CD4-positive, alpha-beta T cell (primary cell): ENCODE measurements around the gene PHF21B. TPM values are rescaled to one million over a fixed set of nuclear protein-coding genes. Genes with fewer than 3 reads are reported as not detected.

Experiments
- ATAC-seq: fragments of 200-7000 bp; cut with Tn5 transposase; one replicate; pipeline ENCODE4 v1.10.0; 2022; ENCODE audit warnings: mild to moderate bottlenecking; ENCODE audit not compliant: poor library complexity
- CTCF ChIA-PET: fragments of 350-600 bp; sonication (Branson Sonifier 250); formaldehyde crosslinking; loops from one replicate; lab custom pipeline; 2021; ENCODE audit warnings: antibody characterized with exemption, inconsistent platforms; lab: Charles Lee
- POLR2A ChIA-PET: fragments of 350-600 bp; sonication (Branson Sonifier 250); formaldehyde crosslinking; loops from one replicate; lab custom pipeline; 2021; ENCODE audit warnings: antibody characterized with exemption, inconsistent platforms; lab: Charles Lee
- DNase-seq, 14 experiments: peaks; one replicate each; pipeline ENCODE4 v3.0.0-alpha.2; 2013 to 2020; ENCODE audit warnings: mixed read lengths in 2 of 14
- H3K27ac ChIP-seq, 2 donors: one replicate each; pipeline versions ENCODE4 v1.5.1 to v1.7.0; 2013; ENCODE audit warnings: low read length in 2 of 2, low read depth in 1 of 2, mild to moderate bottlenecking in 1 of 2
- H3K27me3 ChIP-seq, 2 experiments: 1 replicate in 1 of 2; 2 replicates in 1 of 2; pipeline versions ENCODE4 v1.6.1 to v1.7.0; 2013; ENCODE audit warnings: low read length in 2 of 2, control low read depth in 1 of 2, mild to moderate bottlenecking in 1 of 2, moderate library complexity in 1 of 2; ENCODE audit not compliant: insufficient read depth in 2 of 2, control insufficient read depth in 1 of 2
- H3K36me3 ChIP-seq: one replicate; pipeline ENCODE4 v1.6.1; 2013; ENCODE audit warnings: low read length, control low read depth; ENCODE audit not compliant: insufficient read depth
- H3K4me1 ChIP-seq: one replicate; pipeline ENCODE4 v1.6.1; 2013; ENCODE audit warnings: low read length, control low read depth; ENCODE audit not compliant: insufficient read depth
- H3K4me3 ChIP-seq: one replicate; pipeline ENCODE4 v1.5.1; 2013; ENCODE audit warnings: mild to moderate bottlenecking, low read length, moderate library complexity
- H3K9me3 ChIP-seq, 2 experiments: 1 replicate in 1 of 2; 2 replicates in 1 of 2; pipeline versions ENCODE4 v1.6.1 to v1.7.0; 2013; ENCODE audit warnings: low read length in 2 of 2, mild to moderate bottlenecking in 2 of 2, control low read depth in 1 of 2, moderate library complexity in 1 of 2; ENCODE audit not compliant: control insufficient read depth in 1 of 2, insufficient read depth in 1 of 2
- H3K27ac Mint-ChIP-seq: one replicate; pipeline ENCODE4 v1.8.0; 2020; ENCODE audit warnings: mixed read lengths
- H3K27me3 Mint-ChIP-seq: one replicate; pipeline ENCODE4 v1.8.0; 2021; ENCODE audit warnings: mixed read lengths
- H3K36me3 Mint-ChIP-seq: one replicate; pipeline ENCODE4 v1.8.0; 2021; ENCODE audit warnings: low read depth, mixed read lengths
- H3K4me1 Mint-ChIP-seq: one replicate; pipeline ENCODE4 v1.8.0; 2021; ENCODE audit warnings: low read depth, mixed read lengths
- H3K4me3 Mint-ChIP-seq: one replicate; pipeline ENCODE4 v1.8.0; 2020; ENCODE audit warnings: mild to moderate bottlenecking, mixed read lengths
- H3K9me3 Mint-ChIP-seq: one replicate; pipeline ENCODE4 v1.8.0; 2020; ENCODE audit warnings: mixed read lengths
- CTCF ChIP-seq: fragments of 200-600 bp; IDR thresholded peaks from one replicate; pipeline ENCODE4 v1.8.0; 2022; ENCODE audit warnings: antibody characterized with exemption, mild to moderate bottlenecking
- intact Hi-C, 2 experiments: fragments of 100-400 bp; cut with DNase I in 1 of 2; cut with micrococcal nuclease in 1 of 2; formaldehyde crosslinking; loops; one replicate each; pipeline versions ENCODE4 v1.15.1 to v1.9.0; 2023 to 2025; cut with DNase I, micrococcal nuclease
- total RNA-seq, 174 experiments: library from RNA in 2 of 174; stranded (reverse) in 2 of 174; gene quantifications; one replicate each; pipeline ENCODE4 v1.2.3 and lab custom pipeline; 2021 to 2026

Gene PHF21B
- total RNA-seq, 2 experiments from 2014 or later = not detected

GRCh38 chr22:44943701-44944324 lies 66.0 kb downstream of the PHF21B start:
- intact Hi-C loops = no loop called here
- H3K4me1 Mint-ChIP-seq = no peaks in the 10 kb centered on the region
- Histone ChIP-seq H3K4me1 (no peaks in the 10 kb centered on the region), H3K4me3 (no peak overlapping the region), H3K9me3 (peaks cover 0 to 6% of the 10 kb centered on the region in 2 experiments), H3K27ac (no peak overlapping the region), H3K27me3 (no peaks in the 10 kb centered on the region), H3K36me3 (no peaks in the 10 kb centered on the region)
- peaks cover 9% of the 10 kb centered on the region for H3K27me3 Mint-ChIP-seq
- TF ChIP-seq CTCF = no peak
- ChIA-PET CTCF (no interaction called here), POLR2A (no interaction called here)
- no peak overlapping the region for H3K27ac Mint-ChIP-seq
- DNase-seq = no peak
- ATAC-seq = no peak
- no peak overlapping the region for H3K4me3 Mint-ChIP-seq
- no peaks in the 10 kb centered on the region for H3K36me3 Mint-ChIP-seq
- no peaks in the 10 kb centered on the region for H3K9me3 Mint-ChIP-seq

- Mint-ChIP-seq H3K9me3 (no peaks in the 10 kb centered on the region), H3K27me3 (peaks cover 9% of the 10 kb centered on the region), H3K36me3 (no peaks in the 10 kb centered on the region), H3K4me1 (no peaks in the 10 kb centered on the region), H3K27ac (no peak overlapping the region), H3K4me3 (no peak overlapping the region)
- no peak for TF ChIP-seq CTCF
- Histone ChIP-seq H3K4me1 (no peaks in the 10 kb centered on the region), H3K27ac (no peak overlapping the region), H3K36me3 (no peaks in the 10 kb centered on the region), H3K4me3 (no peak overlapping the region), H3K9me3 (peaks cover 0 to 6% of the 10 kb centered on the region in 2 experiments), H3K27me3 (no peaks in the 10 kb centered on the region)
- ChIA-PET POLR2A (no interaction called here), CTCF (no interaction called here)
- no peak for ATAC-seq
- intact Hi-C loops = no loop called here
- no peak for DNase-seq
Measured at GRCh38 chr22:44942979-44943700, 66.7 kb downstream of the PHF21B start.

GRCh38 chr22:44942056-44942455 lies 67.7 kb downstream of the PHF21B start:
- H3K4me3 Mint-ChIP-seq = no peak overlapping the region
- POLR2A ChIA-PET = no interaction called here

More at GRCh38 chr22:44942056-44942455, 67.7 kb downstream of the PHF21B start:
- ATAC-seq (no peak), DNase-seq (no peak)
- H3K27ac ChIP-seq = no peak overlapping the region
- H3K27me3 Mint-ChIP-seq = peaks cover 9% of the 10 kb centered on the region
- TF ChIP-seq CTCF = no peak
- H3K4me1 ChIP-seq = no peaks in the 10 kb centered on the region
- no peaks in the 10 kb centered on the region for H3K27me3 ChIP-seq
- no peaks in the 10 kb centered on the region for H3K36me3 ChIP-seq
- H3K9me3 Mint-ChIP-seq = no peaks in the 10 kb centered on the region
- intact Hi-C loops = no loop called here
- no peaks in the 10 kb centered on the region for H3K36me3 Mint-ChIP-seq
- H3K9me3 ChIP-seq = peaks cover 0 to 6% of the 10 kb centered on the region in 2 experiments
- H3K27ac Mint-ChIP-seq = no peak overlapping the region
- CTCF ChIA-PET = no interaction called here
- H3K4me3 ChIP-seq = no peak overlapping the region
- H3K4me1 Mint-ChIP-seq = no peaks in the 10 kb centered on the region
